ENCODE data around the gene TMEM89. TPM values are rescaled to one million over a fixed set of nuclear protein-coding genes. Genes with fewer than 3 reads are reported as not detected.

The TMEM89 gene
- total and polyA plus RNA-seq, 2 experiments from 2014 or later = not detected

DNA sequence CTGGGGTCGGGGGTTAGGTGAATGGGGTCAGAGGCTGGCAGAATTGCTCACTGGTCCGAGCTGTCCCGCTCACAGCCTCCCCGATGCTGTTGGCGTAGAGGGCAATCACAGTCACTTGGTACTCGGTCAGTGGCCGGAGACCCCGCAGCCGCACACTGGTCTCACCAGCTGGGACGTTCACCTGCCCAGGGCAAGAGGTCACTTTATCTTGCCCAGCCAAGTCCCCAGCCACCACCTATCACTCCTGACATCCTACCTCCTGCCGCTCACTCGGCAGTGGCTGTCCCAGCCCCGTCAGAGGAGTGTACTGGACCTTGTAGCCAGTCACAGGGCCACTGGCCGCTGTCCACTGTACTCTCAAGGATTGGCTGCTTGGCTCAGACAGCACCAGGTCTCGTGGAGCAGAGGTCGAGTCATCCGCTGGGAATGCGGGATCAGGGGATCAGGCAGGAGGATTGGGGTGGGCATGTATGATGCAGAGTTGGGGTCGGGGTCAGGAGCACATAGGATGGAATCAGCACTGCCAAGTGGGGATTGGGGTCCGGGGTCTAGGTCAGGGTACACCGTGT, 29.0 kb downstream of the TMEM89 start:
- Mint-ChIP-seq H3K27me3 (ENCODE audit: insufficient read depth, low read depth, poor library complexity) (peaks cover 22% of the 10 kb centered on the region), H3K27ac (no peak overlapping the region), H3K4me1 (peaks cover 21% of the 10 kb centered on the region), H3K36me3 (ENCODE audit: low read depth) (peaks cover 6% of the 10 kb centered on the region), H3K4me3 (no peak overlapping the region), H3K9me3 (no peaks in the 10 kb centered on the region)
- Histone ChIP-seq H3F3A (replicated peaks; ENCODE audit: low read depth) (0 out of 2 replicates have a peak, but pooled peaks cover 7% of the 10 kb centered on the region), H2AFZ (no peak overlapping the region), H3K36me3 (ENCODE audit: insufficient read depth) (no peaks in the 10 kb centered on the region), H3K4me3 (no peak overlapping the region), H4K20me1 (replicated peaks; ENCODE audit: insufficient read depth) (no peaks in the 10 kb centered on the region; the same call in 1 of the 2 replicates), H3K27me3 (ENCODE audit: insufficient read depth) (peaks cover 11% of the 10 kb centered on the region; the same call in 1 of the 2 replicates), H3K4me1 (ENCODE audit: insufficient read depth) (peaks cover 17% of the 10 kb centered on the region; the same call in 1 of the 2 replicates), H3K27ac (ENCODE audit: low read depth) (no peak overlapping the region), H3K4me2 (no peak overlapping the region), H3K9me2 (ENCODE audit: insufficient read depth) (no peaks in the 10 kb centered on the region), H3K79me2 (replicated peaks; ENCODE audit: insufficient read depth) (no peaks in the 10 kb centered on the region)
- no peak for ATAC-seq
- TF ChIP-seq ZNF114 (CRISPR knock-in tag; IDR thresholded peaks at IDR 0.05) = no peak
- no peak for TF ChIP-seq NANOG (IDR thresholded peaks at IDR 0.05; ENCODE audit: borderline replicate concordance)
- TF ChIP-seq POLR2AphosphoS5 (IDR thresholded peaks at IDR 0.05; ENCODE audit: low read depth) = no peak
- no peak for TF ChIP-seq EZH2phosphoT487 (IDR thresholded peaks at IDR 0.05; ENCODE audit: unreplicated experiment)
- no peak for TF ChIP-seq ZNF331 (CRISPR knock-in tag; IDR thresholded peaks at IDR 0.05; ENCODE audit: low read depth)
- no peak for TF ChIP-seq ETS1 (IDR thresholded peaks at IDR 0.05)
- TF ChIP-seq JUNB (IDR thresholded peaks at IDR 0.05; ENCODE audit: unreplicated experiment) = no peak
- TF ChIP-seq, protein P1, sequence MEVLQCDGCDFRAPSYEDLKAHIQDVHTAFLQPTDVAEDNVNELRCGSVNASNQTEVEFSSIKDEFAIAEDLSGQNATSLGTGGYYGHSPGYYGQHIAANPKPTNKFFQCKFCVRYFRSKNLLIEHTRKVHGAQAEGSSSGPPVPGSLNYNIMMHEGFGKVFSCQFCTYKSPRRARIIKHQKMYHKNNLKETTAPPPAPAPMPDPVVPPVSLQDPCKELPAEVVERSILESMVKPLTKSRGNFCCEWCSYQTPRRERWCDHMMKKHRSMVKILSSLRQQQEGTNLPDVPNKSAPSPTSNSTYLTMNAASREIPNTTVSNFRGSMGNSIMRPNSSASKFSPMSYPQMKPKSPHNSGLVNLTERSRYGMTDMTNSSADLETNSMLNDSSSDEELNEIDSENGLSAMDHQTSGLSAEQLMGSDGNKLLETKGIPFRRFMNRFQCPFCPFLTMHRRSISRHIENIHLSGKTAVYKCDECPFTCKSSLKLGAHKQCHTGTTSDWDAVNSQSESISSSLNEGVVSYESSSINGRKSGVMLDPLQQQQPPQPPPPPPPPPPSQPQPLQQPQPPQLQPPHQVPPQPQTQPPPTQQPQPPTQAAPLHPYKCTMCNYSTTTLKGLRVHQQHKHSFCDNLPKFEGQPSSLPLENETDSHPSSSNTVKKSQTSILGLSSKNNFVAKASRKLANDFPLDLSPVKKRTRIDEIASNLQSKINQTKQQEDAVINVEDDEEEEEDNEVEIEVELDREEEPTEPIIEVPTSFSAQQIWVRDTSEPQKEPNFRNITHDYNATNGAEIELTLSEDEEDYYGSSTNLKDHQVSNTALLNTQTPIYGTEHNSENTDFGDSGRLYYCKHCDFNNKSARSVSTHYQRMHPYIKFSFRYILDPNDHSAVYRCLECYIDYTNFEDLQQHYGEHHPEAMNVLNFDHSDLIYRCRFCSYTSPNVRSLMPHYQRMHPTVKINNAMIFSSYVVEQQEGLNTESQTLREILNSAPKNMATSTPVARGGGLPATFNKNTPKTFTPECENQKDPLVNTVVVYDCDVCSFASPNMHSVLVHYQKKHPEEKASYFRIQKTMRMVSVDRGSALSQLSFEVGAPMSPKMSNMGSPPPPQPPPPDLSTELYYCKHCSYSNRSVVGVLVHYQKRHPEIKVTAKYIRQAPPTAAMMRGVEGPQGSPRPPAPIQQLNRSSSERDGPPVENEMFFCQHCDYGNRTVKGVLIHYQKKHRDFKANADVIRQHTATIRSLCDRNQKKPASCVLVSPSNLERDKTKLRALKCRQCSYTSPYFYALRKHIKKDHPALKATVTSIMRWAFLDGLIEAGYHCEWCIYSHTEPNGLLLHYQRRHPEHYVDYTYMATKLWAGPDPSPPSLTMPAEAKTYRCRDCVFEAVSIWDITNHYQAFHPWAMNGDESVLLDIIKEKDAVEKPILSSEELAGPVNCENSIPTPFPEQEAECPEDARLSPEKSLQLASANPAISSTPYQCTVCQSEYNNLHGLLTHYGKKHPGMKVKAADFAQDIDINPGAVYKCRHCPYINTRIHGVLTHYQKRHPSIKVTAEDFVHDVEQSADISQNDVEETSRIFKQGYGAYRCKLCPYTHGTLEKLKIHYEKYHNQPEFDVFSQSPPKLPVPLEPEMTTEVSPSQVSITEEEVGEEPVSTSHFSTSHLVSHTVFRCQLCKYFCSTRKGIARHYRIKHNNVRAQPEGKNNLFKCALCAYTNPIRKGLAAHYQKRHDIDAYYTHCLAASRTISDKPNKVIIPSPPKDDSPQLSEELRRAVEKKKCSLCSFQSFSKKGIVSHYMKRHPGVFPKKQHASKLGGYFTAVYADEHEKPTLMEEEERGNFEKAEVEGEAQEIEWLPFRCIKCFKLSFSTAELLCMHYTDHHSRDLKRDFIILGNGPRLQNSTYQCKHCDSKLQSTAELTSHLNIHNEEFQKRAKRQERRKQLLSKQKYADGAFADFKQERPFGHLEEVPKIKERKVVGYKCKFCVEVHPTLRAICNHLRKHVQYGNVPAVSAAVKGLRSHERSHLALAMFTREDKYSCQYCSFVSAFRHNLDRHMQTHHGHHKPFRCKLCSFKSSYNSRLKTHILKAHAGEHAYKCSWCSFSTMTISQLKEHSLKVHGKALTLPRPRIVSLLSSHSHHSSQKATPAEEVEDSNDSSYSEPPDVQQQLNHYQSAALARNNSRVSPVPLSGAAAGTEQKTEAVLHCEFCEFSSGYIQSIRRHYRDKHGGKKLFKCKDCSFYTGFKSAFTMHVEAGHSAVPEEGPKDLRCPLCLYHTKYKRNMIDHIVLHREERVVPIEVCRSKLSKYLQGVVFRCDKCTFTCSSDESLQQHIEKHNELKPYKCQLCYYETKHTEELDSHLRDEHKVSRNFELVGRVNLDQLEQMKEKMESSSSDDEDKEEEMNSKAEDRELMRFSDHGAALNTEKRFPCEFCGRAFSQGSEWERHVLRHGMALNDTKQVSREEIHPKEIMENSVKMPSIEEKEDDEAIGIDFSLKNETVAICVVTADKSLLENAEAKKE (CRISPR knock-in tag; IDR thresholded peaks at IDR 0.05) = no peak
- no peak for TF ChIP-seq EZH2 (IDR thresholded peaks at IDR 0.05; ENCODE audit: low read depth, unreplicated experiment)
- TF ChIP-seq, protein P2, sequence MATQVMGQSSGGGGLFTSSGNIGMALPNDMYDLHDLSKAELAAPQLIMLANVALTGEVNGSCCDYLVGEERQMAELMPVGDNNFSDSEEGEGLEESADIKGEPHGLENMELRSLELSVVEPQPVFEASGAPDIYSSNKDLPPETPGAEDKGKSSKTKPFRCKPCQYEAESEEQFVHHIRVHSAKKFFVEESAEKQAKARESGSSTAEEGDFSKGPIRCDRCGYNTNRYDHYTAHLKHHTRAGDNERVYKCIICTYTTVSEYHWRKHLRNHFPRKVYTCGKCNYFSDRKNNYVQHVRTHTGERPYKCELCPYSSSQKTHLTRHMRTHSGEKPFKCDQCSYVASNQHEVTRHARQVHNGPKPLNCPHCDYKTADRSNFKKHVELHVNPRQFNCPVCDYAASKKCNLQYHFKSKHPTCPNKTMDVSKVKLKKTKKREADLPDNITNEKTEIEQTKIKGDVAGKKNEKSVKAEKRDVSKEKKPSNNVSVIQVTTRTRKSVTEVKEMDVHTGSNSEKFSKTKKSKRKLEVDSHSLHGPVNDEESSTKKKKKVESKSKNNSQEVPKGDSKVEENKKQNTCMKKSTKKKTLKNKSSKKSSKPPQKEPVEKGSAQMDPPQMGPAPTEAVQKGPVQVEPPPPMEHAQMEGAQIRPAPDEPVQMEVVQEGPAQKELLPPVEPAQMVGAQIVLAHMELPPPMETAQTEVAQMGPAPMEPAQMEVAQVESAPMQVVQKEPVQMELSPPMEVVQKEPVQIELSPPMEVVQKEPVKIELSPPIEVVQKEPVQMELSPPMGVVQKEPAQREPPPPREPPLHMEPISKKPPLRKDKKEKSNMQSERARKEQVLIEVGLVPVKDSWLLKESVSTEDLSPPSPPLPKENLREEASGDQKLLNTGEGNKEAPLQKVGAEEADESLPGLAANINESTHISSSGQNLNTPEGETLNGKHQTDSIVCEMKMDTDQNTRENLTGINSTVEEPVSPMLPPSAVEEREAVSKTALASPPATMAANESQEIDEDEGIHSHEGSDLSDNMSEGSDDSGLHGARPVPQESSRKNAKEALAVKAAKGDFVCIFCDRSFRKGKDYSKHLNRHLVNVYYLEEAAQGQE (IDR thresholded peaks at IDR 0.05; ENCODE audit: unreplicated experiment) = no peak
- TF ChIP-seq, protein P3, sequence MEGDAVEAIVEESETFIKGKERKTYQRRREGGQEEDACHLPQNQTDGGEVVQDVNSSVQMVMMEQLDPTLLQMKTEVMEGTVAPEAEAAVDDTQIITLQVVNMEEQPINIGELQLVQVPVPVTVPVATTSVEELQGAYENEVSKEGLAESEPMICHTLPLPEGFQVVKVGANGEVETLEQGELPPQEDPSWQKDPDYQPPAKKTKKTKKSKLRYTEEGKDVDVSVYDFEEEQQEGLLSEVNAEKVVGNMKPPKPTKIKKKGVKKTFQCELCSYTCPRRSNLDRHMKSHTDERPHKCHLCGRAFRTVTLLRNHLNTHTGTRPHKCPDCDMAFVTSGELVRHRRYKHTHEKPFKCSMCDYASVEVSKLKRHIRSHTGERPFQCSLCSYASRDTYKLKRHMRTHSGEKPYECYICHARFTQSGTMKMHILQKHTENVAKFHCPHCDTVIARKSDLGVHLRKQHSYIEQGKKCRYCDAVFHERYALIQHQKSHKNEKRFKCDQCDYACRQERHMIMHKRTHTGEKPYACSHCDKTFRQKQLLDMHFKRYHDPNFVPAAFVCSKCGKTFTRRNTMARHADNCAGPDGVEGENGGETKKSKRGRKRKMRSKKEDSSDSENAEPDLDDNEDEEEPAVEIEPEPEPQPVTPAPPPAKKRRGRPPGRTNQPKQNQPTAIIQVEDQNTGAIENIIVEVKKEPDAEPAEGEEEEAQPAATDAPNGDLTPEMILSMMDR (conservative IDR thresholded peaks at IDR 0.05; ENCODE audit: low read depth in 2 of 2) = no peak
- no peak for TF ChIP-seq CREB1 (CRISPR knock-in tag; IDR thresholded peaks at IDR 0.05; ENCODE audit: low read depth)
- no peak for DNase-seq (ENCODE audit: low spot score)

Data from GM23338 (cell line).